ENCODE results near the gene CDC42EP4. TPM values are rescaled to one million over a fixed set of nuclear protein-coding genes. Genes with fewer than 3 reads are reported as not detected.
A peak's percentile ranks its signal among the peaks of the same experiment; 100 is the strongest.

CDC42EP4 gene
- total RNA-seq, 6 donors from 2014 or later, result 28.3 to 65.7 (median 52.9) TPM

- Histone ChIP-seq H3K4me1 (peaks cover 0 to 8% (median 0%) of the 10 kb centered on the region in 4 donors), H3K27ac (no peak overlapping the region), H3K4me3 (no peak overlapping the region), H3K36me3 (no peaks in the 10 kb centered on the region), H3K9me3 (no peaks in the 10 kb centered on the region), H3K27me3 (no peaks in the 10 kb centered on the region)
- TF ChIP-seq CTCF (IDR thresholded peaks at IDR 0.05), result peak; percentile 92 to 97 (median 94)
- no peak for TF ChIP-seq POLR2A (IDR thresholded peaks at IDR 0.05)
- WGBS, 2 donors, result 4 to 9% methylated on average over 6 to 8 of the region's 8 CpGs
- peak; percentile 52 to 84 for DNase-seq
- peak; percentile 5 to 78 for ATAC-seq (ENCODE audit: low FRiP score in 2 of 2)
Observed at GRCh38 chr17:73255671-73256181, 56.1 kb downstream of the CDC42EP4 start.

GRCh38 chr17:73251871-73252270 lies 59.9 kb downstream of the CDC42EP4 start:
- peaks cover 0 to 8% (median 0%) of the 10 kb centered on the region in 4 donors for H3K4me1 ChIP-seq
- H3K36me3 ChIP-seq, result peaks cover 0 to 14% (median 6%) of the 10 kb centered on the region in 4 donors
- no peak overlapping the region for H3K4me3 ChIP-seq
- H3K27me3 ChIP-seq, result no peaks in the 10 kb centered on the region
- 79 to 84% methylated on average over 8 of the region's 8 CpGs for WGBS, 2 donors
- no peaks in the 10 kb centered on the region for H3K9me3 ChIP-seq
- TF ChIP-seq POLR2A (IDR thresholded peaks at IDR 0.05) (no peak), CTCF (IDR thresholded peaks at IDR 0.05) (no peak)
- H3K27ac ChIP-seq, result no peak overlapping the region
- ATAC-seq (ENCODE audit: low FRiP score in 2 of 2) (no peak), DNase-seq (no peak)

GRCh38 chr17:73250851-73251640 lies 60.8 kb downstream of the CDC42EP4 start:
- peaks cover 0 to 18% (median 10%) of the 10 kb centered on the region in 4 donors for H3K36me3 ChIP-seq
- H3K4me1 ChIP-seq, result peaks cover 0 to 6% (median 0%) of the 10 kb centered on the region in 4 donors
- no peaks in the 10 kb centered on the region for H3K9me3 ChIP-seq
- H3K4me3 ChIP-seq, result no peak overlapping the region
- 75 to 80% methylated on average over 10 of the region's 10 CpGs for WGBS, 2 donors
- no peak overlapping the region for H3K27ac ChIP-seq
- H3K27me3 ChIP-seq, result no peaks in the 10 kb centered on the region
- no peak for ATAC-seq (ENCODE audit: low FRiP score in 2 of 2)
- TF ChIP-seq CTCF (IDR thresholded peaks at IDR 0.05), result no peak
- DNase-seq, result no peak

- no peaks in the 10 kb centered on the region for H3K27me3 ChIP-seq
- no peak for TF ChIP-seq POLR2A (IDR thresholded peaks at IDR 0.05)
- TF ChIP-seq EP300 (IDR thresholded peaks at IDR 0.05), result no peak
- TF ChIP-seq POLR2AphosphoS5 (IDR thresholded peaks at IDR 0.05), result no peak
- no peak for TF ChIP-seq CTCF (IDR thresholded peaks at IDR 0.05)
- no peak overlapping the region for H3K27ac ChIP-seq
- H3K4me3 ChIP-seq, result no peak overlapping the region
- H3K9me3 ChIP-seq, result no peaks in the 10 kb centered on the region
- ATAC-seq (ENCODE audit: low FRiP score in 2 of 2) (no peak), DNase-seq (no peak)
- H3K36me3 ChIP-seq, result peaks cover 0 to 28% (median 13%) of the 10 kb centered on the region in 4 donors
- H3K4me1 ChIP-seq, result no peaks in the 10 kb centered on the region
- 82 to 86% methylated on average over 8 of the region's 8 CpGs for whole genome bisulfite sequencing, 2 donors
Observed at GRCh38 chr17:73249700-73250099, 62.1 kb downstream of the CDC42EP4 start.

- Histone ChIP-seq H3K27me3 (no peaks in the 10 kb centered on the region), H3K9me3 (no peaks in the 10 kb centered on the region), H3K27ac (no peak overlapping the region), H3K36me3 (peaks cover 2 to 37% (median 19%) of the 10 kb centered on the region in 4 donors), H3K4me3 (no peak overlapping the region), H3K4me1 (no peaks in the 10 kb centered on the region)
- DNase-seq, result no peak
- TF ChIP-seq CTCF (IDR thresholded peaks at IDR 0.05) (no peak), POLR2AphosphoS5 (IDR thresholded peaks at IDR 0.05) (no peak), POLR2A (IDR thresholded peaks at IDR 0.05) (no peak), EP300 (IDR thresholded peaks at IDR 0.05) (no peak)
- no peak for ATAC-seq (ENCODE audit: low FRiP score in 2 of 2)
- WGBS, 2 donors, result 91 to 94% methylated on average over 10 of the region's 10 CpGs
Observed at GRCh38 chr17:73248532-73248931, 63.3 kb downstream of the CDC42EP4 start.

Measured in upper lobe of left lung (tissue), 6 donors.